ENCODE data around the gene PLCB2.

Gene PLCB2

DNA sequence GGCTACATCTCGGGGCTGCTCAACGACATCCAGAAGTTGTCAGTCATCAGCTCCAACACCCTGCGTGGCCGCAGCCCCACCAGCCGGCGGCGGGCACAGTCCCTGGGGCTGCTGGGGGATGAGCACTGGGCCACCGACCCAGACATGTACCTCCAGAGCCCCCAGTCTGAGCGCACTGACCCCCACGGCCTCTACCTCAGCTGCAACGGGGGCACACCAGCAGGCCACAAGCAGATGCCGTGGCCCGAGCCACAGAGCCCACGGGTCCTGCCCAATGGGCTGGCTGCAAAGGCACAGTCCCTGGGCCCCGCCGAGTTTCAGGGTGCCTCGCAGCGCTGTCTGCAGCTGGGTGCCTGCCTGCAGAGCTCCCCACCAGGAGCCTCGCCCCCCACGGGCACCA lies 41.9 kb downstream of the PLCB2 start:
- ChIA-PET POLR2A (no interaction called here), CTCF (interaction anchor here (1.0 to 4.9 kb wide), 3 partner anchors 8 to 48 kb away, joined by 4 to 66 read pairs (median 4); no protein-coding TSS in a partner anchor)
- TF ChIP-seq ZNF600 (tag by site-specific recombination; IDR thresholded peaks at IDR 0.05), result no peak
- H3K4me1 ChIP-seq (ENCODE audit: control insufficient read depth, insufficient read depth, low read length), result peaks cover 22% of the 10 kb centered on the region
- no peak overlapping the region for H3K4me3 ChIP-seq (ENCODE audit: low read depth, low read length)
- no peaks in the 10 kb centered on the region for H3K9me3 ChIP-seq (ENCODE audit: control insufficient read depth, insufficient read depth, low read depth, low read length)
- no peaks in the 10 kb centered on the region for H3K36me3 ChIP-seq (ENCODE audit: control insufficient read depth in 2 of 2, insufficient read depth in 1 of 2, low read length in 2 of 2)
- H3K27ac ChIP-seq (ENCODE audit: extremely low read depth, low read depth, low read length), result no peak overlapping the region; the same call in 1 of the 2 replicates

DNA sequence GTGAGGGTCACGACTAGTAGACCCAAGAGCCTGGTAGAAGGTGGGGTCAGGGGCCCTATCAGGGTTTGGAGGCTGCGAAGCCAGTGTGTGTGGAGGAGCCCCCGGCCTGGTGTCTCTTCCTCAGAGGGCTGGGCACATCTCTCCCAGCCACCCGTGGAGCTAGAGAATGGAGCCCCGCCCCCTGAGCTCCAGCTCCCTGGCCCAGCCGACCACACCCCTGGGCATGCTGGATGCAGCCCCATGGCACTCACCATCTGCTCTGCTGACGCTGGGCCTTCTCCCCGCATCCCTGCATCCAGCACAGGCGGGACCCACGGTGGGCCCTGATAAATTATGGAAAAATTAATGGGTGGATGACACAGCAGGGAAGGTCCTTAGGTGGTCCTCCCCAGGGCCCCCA lies 42.4 kb downstream of the PLCB2 start:
- Histone ChIP-seq H3K27ac (ENCODE audit: extremely low read depth, low read depth, low read length) (no peak overlapping the region), H3K4me3 (ENCODE audit: low read depth, low read length) (no peak overlapping the region), H3K9me3 (ENCODE audit: control insufficient read depth, insufficient read depth, low read depth, low read length) (no peaks in the 10 kb centered on the region), H3K4me1 (ENCODE audit: control insufficient read depth, insufficient read depth, low read length) (peaks cover 22% of the 10 kb centered on the region), H3K36me3 (ENCODE audit: control insufficient read depth in 2 of 2, insufficient read depth in 1 of 2, low read length in 2 of 2) (no peaks in the 10 kb centered on the region)
- peak; percentile 62 for TF ChIP-seq KLF1 (tag by site-specific recombination; IDR thresholded peaks at IDR 0.05)
- TF ChIP-seq FEZF1 (tag by site-specific recombination; IDR thresholded peaks at IDR 0.05), result no peak
- peak; percentile 44; the same call in 1 of the 2 replicates for TF ChIP-seq KLF9 (tag by site-specific recombination; IDR thresholded peaks at IDR 0.05; ENCODE audit: low read depth)
- TF ChIP-seq, protein P1, sequence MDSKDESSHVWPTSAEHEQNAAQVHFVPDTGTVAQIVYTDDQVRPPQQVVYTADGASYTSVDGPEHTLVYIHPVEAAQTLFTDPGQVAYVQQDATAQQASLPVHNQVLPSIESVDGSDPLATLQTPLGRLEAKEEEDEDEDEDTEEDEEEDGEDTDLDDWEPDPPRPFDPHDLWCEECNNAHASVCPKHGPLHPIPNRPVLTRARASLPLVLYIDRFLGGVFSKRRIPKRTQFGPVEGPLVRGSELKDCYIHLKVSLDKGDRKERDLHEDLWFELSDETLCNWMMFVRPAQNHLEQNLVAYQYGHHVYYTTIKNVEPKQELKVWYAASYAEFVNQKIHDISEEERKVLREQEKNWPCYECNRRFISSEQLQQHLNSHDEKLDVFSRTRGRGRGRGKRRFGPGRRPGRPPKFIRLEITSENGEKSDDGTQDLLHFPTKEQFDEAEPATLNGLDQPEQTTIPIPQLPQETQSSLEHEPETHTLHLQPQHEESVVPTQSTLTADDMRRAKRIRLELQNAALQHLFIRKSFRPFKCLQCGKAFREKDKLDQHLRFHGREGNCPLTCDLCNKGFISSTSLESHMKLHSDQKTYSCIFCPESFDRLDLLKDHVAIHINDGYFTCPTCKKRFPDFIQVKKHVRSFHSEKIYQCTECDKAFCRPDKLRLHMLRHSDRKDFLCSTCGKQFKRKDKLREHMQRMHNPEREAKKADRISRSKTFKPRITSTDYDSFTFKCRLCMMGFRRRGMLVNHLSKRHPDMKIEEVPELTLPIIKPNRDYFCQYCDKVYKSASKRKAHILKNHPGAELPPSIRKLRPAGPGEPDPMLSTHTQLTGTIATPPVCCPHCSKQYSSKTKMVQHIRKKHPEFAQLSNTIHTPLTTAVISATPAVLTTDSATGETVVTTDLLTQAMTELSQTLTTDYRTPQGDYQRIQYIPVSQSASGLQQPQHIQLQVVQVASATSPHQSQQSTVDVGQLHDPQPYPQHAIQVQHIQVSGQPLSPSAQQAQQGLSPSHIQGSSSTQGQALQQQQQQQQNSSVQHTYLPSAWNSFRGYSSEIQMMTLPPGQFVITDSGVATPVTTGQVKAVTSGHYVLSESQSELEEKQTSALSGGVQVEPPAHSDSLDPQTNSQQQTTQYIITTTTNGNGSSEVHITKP (tag by site-specific recombination; IDR thresholded peaks at IDR 0.05), result peak; percentile 85
- TF ChIP-seq, protein P2, sequence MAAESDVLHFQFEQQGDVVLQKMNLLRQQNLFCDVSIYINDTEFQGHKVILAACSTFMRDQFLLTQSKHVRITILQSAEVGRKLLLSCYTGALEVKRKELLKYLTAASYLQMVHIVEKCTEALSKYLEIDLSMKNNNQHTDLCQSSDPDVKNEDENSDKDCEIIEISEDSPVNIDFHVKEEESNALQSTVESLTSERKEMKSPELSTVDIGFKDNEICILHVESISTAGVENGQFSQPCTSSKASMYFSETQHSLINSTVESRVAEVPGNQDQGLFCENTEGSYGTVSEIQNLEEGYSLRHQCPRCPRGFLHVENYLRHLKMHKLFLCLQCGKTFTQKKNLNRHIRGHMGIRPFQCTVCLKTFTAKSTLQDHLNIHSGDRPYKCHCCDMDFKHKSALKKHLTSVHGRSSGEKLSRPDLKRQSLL (tag by site-specific recombination; IDR thresholded peaks at IDR 0.05), result peak; percentile 16; the same call in 1 of the 2 replicates
- CTCF ChIA-PET, result interaction anchor here (1.0 to 4.9 kb wide), 3 partner anchors 9 to 48 kb away, joined by 3 to 66 read pairs (median 4); no protein-coding TSS in a partner anchor
- POLR2A ChIA-PET, result no interaction called here

DNA sequence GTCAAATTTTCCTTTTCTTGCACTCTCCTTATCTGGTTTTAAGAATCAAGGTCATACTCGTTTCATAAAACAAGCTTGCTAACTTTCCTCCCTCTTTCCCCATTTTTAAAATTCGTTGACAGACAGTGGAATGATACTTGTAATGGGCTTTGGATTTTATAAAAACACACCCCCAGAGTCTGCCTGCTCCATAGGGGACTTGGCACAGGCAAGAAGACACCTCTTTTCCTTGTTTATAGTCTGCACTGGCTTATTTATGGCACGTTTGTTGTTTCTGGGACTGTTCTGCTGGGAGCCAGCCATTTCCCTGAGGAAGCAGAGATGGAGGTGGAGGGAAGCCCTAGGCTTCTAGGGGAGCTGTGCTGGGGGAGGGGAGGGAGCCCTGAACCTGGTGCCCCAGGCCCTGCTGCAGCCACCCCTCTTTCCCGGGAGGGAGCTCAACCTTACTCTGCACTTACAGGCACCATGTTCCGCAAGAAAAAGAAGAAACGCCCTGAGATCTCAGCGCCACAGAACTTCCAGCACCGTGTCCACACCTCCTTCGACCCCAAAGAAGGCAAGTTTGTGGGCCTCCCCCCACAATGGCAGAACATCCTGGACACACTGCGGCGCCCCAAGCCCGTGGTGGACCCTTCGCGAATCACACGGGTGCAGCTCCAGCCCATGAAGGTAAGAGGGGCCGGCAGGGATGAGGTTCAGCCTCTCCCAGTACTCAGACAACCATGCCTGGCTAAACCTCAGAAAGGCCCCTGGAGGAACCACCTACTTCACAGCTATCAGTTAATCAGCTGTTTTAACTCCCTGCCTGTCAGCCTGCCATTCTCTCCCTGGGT lies 43.2 kb downstream of the PLCB2 start:
- no peaks in the 10 kb centered on the region for H3K9me3 ChIP-seq (ENCODE audit: control insufficient read depth, insufficient read depth, low read depth, low read length)
- ChIA-PET POLR2A (no interaction called here), CTCF (interaction anchor here (0.8 to 4.9 kb wide), 4 partner anchors 9 to 47 kb away, joined by 3 to 66 read pairs (median 4); no protein-coding TSS in a partner anchor)
- H3K4me3 ChIP-seq (ENCODE audit: low read depth, low read length), result no peak overlapping the region
- H3K27ac ChIP-seq (ENCODE audit: extremely low read depth, low read depth, low read length), result no peak overlapping the region; the same call in 1 of the 2 replicates
- no peaks in the 10 kb centered on the region for H3K36me3 ChIP-seq (ENCODE audit: control insufficient read depth in 2 of 2, insufficient read depth in 1 of 2, low read length in 2 of 2)
- H3K4me1 ChIP-seq (ENCODE audit: control insufficient read depth, insufficient read depth, low read length), result peaks cover 22% of the 10 kb centered on the region
- TF ChIP-seq, protein P3, sequence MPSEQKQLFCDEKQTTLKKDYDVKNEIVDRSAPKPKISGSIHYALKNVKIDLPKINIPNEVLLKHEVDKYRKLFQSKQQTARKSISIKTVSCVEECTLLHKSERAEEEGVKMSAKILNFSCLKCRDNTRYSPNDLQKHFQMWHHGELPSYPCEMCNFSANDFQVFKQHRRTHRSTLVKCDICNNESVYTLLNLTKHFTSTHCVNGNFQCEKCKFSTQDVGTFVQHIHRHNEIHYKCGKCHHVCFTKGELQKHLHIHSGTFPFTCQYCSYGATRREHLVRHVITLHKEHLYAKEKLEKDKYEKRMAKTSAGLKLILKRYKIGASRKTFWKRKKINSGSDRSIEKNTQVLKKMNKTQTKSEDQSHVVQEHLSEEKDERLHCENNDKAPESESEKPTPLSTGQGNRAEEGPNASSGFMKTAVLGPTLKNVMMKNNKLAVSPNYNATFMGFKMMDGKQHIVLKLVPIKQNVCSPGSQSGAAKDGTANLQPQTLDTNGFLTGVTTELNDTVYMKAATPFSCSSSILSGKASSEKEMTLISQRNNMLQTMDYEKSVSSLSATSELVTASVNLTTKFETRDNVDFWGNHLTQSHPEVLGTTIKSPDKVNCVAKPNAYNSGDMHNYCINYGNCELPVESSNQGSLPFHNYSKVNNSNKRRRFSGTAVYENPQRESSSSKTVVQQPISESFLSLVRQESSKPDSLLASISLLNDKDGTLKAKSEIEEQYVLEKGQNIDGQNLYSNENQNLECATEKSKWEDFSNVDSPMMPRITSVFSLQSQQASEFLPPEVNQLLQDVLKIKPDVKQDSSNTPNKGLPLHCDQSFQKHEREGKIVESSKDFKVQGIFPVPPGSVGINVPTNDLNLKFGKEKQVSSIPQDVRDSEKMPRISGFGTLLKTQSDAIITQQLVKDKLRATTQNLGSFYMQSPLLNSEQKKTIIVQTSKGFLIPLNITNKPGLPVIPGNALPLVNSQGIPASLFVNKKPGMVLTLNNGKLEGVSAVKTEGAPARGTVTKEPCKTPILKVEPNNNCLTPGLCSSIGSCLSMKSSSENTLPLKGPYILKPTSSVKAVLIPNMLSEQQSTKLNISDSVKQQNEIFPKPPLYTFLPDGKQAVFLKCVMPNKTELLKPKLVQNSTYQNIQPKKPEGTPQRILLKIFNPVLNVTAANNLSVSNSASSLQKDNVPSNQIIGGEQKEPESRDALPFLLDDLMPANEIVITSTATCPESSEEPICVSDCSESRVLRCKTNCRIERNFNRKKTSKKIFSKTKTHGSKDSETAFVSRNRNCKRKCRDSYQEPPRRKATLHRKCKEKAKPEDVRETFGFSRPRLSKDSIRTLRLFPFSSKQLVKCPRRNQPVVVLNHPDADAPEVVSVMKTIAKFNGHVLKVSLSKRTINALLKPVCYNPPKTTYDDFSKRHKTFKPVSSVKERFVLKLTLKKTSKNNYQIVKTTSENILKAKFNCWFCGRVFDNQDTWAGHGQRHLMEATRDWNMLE (tag by site-specific recombination; conservative IDR thresholded peaks at IDR 0.05; ENCODE audit: low read depth), result no peak
- TF ChIP-seq GLI4 (tag by site-specific recombination; IDR thresholded peaks at IDR 0.05), result no peak
- TF ChIP-seq ZNF623 (tag by site-specific recombination; IDR thresholded peaks at IDR 0.05), result no peak
- peak; percentile 54; the same call in 1 of the 2 replicates for TF ChIP-seq GLIS1 (tag by site-specific recombination; IDR thresholded peaks at IDR 0.05)
- TF ChIP-seq, protein P4, sequence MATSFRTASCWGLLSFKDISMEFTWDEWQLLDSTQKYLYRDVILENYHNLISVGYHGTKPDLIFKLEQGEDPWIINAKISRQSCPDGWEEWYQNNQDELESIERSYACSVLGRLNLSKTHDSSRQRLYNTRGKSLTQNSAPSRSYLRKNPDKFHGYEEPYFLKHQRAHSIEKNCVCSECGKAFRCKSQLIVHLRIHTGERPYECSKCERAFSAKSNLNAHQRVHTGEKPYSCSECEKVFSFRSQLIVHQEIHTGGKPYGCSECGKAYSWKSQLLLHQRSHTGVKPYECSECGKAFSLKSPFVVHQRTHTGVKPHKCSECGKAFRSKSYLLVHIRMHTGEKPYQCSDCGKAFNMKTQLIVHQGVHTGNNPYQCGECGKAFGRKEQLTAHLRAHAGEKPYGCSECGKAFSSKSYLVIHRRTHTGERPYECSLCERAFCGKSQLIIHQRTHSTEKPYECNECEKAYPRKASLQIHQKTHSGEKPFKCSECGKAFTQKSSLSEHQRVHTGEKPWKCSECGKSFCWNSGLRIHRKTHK (tag by site-specific recombination; IDR thresholded peaks at IDR 0.05), result no peak
- no peak for TF ChIP-seq ZNF677 (tag by site-specific recombination; IDR thresholded peaks at IDR 0.05)
- TF ChIP-seq ZNF112 (tag by site-specific recombination; IDR thresholded peaks at IDR 0.05), result no peak
- TF ChIP-seq KLF9 (tag by site-specific recombination; IDR thresholded peaks at IDR 0.05; ENCODE audit: low read depth), result 0 out of 2 replicates have a peak, but pooled peaks have one; percentile 25
- TF ChIP-seq ZNF174 (tag by site-specific recombination; IDR thresholded peaks at IDR 0.05), result no peak
- TF ChIP-seq ZNF19 (tag by site-specific recombination; IDR thresholded peaks at IDR 0.05; ENCODE audit: low read depth), result no peak
- TF ChIP-seq, protein P5, sequence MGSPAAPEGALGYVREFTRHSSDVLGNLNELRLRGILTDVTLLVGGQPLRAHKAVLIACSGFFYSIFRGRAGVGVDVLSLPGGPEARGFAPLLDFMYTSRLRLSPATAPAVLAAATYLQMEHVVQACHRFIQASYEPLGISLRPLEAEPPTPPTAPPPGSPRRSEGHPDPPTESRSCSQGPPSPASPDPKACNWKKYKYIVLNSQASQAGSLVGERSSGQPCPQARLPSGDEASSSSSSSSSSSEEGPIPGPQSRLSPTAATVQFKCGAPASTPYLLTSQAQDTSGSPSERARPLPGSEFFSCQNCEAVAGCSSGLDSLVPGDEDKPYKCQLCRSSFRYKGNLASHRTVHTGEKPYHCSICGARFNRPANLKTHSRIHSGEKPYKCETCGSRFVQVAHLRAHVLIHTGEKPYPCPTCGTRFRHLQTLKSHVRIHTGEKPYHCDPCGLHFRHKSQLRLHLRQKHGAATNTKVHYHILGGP (tag by site-specific recombination; IDR thresholded peaks at IDR 0.05), result no peak
